ENCODE results near the gene ADAMTS15.

The ADAMTS15 gene

DNA sequence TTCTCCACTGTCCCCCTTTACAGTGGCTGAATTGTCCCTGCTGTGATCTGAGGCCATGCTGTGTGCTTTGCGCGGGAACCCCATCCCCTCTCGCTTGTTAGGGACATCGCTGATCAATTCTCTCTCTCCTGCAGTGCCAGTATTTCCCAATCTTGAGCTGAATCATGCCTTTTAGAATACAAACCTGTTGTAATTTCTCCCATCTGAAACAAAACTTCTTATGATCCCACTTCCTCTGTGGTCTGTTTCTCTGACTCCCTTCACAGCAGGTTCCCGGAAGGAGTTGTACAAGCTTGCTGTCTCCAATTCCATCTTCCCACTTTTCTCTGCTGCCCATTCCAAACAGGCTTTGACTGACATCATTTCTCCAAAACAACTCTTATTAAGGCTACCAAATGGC, 16.8 kb downstream of the ADAMTS15 start:
- peak; percentile 66 for DNase-seq (ENCODE audit: low read depth)
- no peak overlapping the region for H3K4me3 ChIP-seq (replicated peaks; ENCODE audit: low read depth, low read length)
- no peak for TF ChIP-seq CTCF (IDR thresholded peaks at IDR 0.05; ENCODE audit: low read length, missing control alignments)

- no peak overlapping the region for H3K4me3 ChIP-seq (replicated peaks; ENCODE audit: low read depth, low read length)
- TF ChIP-seq CTCF (IDR thresholded peaks at IDR 0.05; ENCODE audit: low read length, missing control alignments) = no peak
- no peak for DNase-seq (ENCODE audit: low read depth)
Observed at GRCh38 chr11:130467116-130467900, 18.9 kb downstream of the ADAMTS15 start.

DNA sequence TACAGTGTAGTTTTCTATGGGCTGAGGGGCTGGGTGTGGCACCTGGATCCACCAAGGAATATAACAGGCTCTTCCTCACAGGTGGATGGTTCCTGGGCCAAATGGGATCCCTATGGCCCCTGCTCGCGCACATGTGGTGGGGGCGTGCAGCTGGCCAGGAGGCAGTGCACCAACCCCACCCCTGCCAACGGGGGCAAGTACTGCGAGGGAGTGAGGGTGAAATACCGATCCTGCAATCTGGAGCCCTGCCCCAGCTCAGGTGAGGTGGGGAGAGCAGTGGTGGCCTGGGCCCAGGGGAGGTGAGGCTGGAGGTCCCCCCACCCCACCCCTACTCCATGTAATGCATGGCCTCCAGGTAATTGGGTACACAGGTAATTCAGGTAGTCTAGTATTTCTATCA, 20.7 kb downstream of the ADAMTS15 start:
- H3K4me3 ChIP-seq (replicated peaks; ENCODE audit: low read depth, low read length) = no peak overlapping the region
- no peak for DNase-seq (ENCODE audit: low read depth)
- TF ChIP-seq CTCF (IDR thresholded peaks at IDR 0.05; ENCODE audit: low read length, missing control alignments) = no peak

GRCh38 chr11:130470832-130471706, 22.6 kb downstream of the ADAMTS15 start:
- no peak for DNase-seq (ENCODE audit: low read depth)
- TF ChIP-seq CTCF (IDR thresholded peaks at IDR 0.05; ENCODE audit: low read length, missing control alignments) = no peak
- no peak overlapping the region for H3K4me3 ChIP-seq (replicated peaks; ENCODE audit: low read depth, low read length)

GRCh38 chr11:130471731-130472433, 23.4 kb downstream of the ADAMTS15 start:
- TF ChIP-seq CTCF (IDR thresholded peaks at IDR 0.05; ENCODE audit: low read length, missing control alignments) = no peak
- H3K4me3 ChIP-seq (replicated peaks; ENCODE audit: low read depth, low read length) = no peak overlapping the region
- DNase-seq (ENCODE audit: low read depth) = no peak

GRCh38 chr11:130472434-130472961, 24.1 kb downstream of the ADAMTS15 start:
- no peak for DNase-seq (ENCODE audit: low read depth)
- no peak for TF ChIP-seq CTCF (IDR thresholded peaks at IDR 0.05; ENCODE audit: low read length, missing control alignments)

More at GRCh38 chr11:130472434-130472961, 24.1 kb downstream of the ADAMTS15 start:
- H3K4me3 ChIP-seq (replicated peaks; ENCODE audit: low read depth, low read length) = no peak overlapping the region
